ENCODE results near the gene AQP6.
"Not testable (repeated sequence)": the region's sequence is repeated elsewhere in the genome, so short reads cannot be mapped to it uniquely, and the experiment has no call there.

Gene AQP6

GRCh38 chr12:49980501-49981349 is 8.0 kb downstream of the AQP6 start:
- peaks cover 2% of the 10 kb centered on the region for H3K36me3 ChIP-seq (ENCODE audit: insufficient read depth, insufficient read length, low read length)
- no peak for DNase-seq (ENCODE audit: low read depth, low spot score)
- no peak overlapping the region for H3K4me3 ChIP-seq (ENCODE audit: insufficient read length, low read depth)
- H3K27me3 ChIP-seq (ENCODE audit: insufficient read depth, insufficient read length), result no peaks in the 10 kb centered on the region
- H3K4me1 ChIP-seq (ENCODE audit: insufficient read depth, insufficient read length), result peaks cover 23% of the 10 kb centered on the region
- H3K9me3 ChIP-seq (ENCODE audit: insufficient read depth, low read length), result no peaks in the 10 kb centered on the region
- no peak for TF ChIP-seq SUZ12 (IDR thresholded peaks at IDR 0.05; ENCODE audit: extremely low read depth, insufficient read depth, insufficient read length)
- TF ChIP-seq YY1 (IDR thresholded peaks at IDR 0.05; ENCODE audit: insufficient read depth, insufficient read length), result no peak
- no peak for TF ChIP-seq ZNF274 (IDR thresholded peaks at IDR 0.05; ENCODE audit: low read depth, low read length)
- no peak overlapping the region for H3K9ac ChIP-seq (ENCODE audit: insufficient read length, low read depth)

DNA sequence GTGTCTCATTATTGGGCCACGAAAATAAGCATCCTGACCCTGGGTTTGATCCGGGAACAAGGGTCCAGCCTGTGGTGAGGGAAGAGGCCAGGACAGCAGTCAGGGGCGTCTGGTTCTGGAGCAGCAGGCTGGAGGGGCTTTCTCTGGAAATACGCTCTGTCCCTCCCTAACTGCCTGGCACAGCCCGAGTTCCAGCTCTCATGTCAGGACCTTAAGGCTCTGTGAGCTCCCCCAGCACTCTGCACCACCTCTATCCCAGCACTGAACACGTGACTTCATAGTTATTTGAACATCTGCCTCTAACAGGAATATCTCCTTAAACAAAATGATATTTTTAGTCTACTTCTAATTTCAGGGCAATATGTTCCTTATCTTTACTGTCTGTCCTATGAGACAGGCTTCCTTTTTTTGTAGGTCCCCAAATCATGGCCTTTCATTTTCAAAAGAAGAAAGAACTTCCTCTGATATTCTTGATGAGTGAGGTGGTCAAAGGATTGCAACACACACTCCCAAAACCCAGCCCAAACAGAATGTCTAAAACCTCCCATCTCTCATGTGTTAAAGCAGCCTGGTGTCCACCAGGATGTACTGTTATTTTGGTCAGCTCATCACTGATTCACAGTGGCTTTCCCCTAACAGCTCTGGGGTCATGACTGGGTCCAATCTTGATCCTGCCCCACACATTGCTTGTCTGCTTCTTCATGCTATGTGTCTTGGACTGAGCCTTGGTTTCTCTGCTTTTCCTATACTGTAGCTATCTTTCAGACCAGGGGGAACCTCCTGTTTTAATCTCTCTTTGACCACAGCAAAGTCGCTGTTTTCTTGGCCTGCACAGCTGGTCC is 9.7 kb downstream of the AQP6 start:
- no peaks in the 10 kb centered on the region for H3K27me3 ChIP-seq (ENCODE audit: insufficient read depth, insufficient read length)
- no peak overlapping the region for H3K4me3 ChIP-seq (ENCODE audit: insufficient read length, low read depth)
- no peak overlapping the region for H3K9ac ChIP-seq (ENCODE audit: insufficient read length, low read depth)
- no peaks in the 10 kb centered on the region for H3K9me3 ChIP-seq (ENCODE audit: insufficient read depth, low read length)
- peaks cover 13% of the 10 kb centered on the region for H3K36me3 ChIP-seq (ENCODE audit: insufficient read depth, insufficient read length, low read length)
- DNase-seq (ENCODE audit: low read depth, low spot score), result no peak
- TF ChIP-seq SUZ12 (IDR thresholded peaks at IDR 0.05; ENCODE audit: extremely low read depth, insufficient read depth, insufficient read length) (no peak), ZNF274 (IDR thresholded peaks at IDR 0.05; ENCODE audit: low read depth, low read length) (no peak), YY1 (IDR thresholded peaks at IDR 0.05; ENCODE audit: insufficient read depth, insufficient read length) (no peak)
- peaks cover 23% of the 10 kb centered on the region for H3K4me1 ChIP-seq (ENCODE audit: insufficient read depth, insufficient read length)

DNA sequence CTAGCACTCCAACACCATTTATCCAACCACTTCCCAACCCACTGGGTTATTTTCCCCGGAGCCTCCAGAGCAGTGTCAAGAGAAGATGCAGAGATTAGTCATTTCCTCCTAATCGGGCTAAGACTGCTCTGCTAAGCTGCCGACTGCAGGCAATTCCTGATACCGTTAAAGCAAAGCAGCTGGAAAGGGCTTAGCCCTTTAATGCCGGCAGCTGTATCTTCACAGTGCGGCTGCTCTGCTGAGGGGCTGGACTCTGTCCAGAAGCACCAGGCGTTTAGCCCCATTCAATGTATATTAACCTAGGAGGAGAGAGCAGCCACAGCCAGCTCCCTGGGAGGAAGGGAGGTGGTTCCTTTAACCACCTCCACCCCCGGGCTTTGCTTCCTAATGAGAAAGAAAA is 11.1 kb downstream of the AQP6 start:
- Histone ChIP-seq H3K4me1 (ENCODE audit: insufficient read depth, insufficient read length) (peaks cover 23% of the 10 kb centered on the region), H3K27me3 (ENCODE audit: insufficient read depth, insufficient read length) (no peaks in the 10 kb centered on the region), H3K4me3 (ENCODE audit: insufficient read length, low read depth) (no peak overlapping the region), H3K36me3 (ENCODE audit: insufficient read depth, insufficient read length, low read length) (peaks cover 27% of the 10 kb centered on the region), H3K9ac (ENCODE audit: insufficient read length, low read depth) (no peak overlapping the region), H3K9me3 (ENCODE audit: insufficient read depth, low read length) (no peaks in the 10 kb centered on the region)
- TF ChIP-seq ZNF274 (IDR thresholded peaks at IDR 0.05; ENCODE audit: low read depth, low read length) (no peak), SUZ12 (IDR thresholded peaks at IDR 0.05; ENCODE audit: extremely low read depth, insufficient read depth, insufficient read length) (no peak)
- no peak for DNase-seq (ENCODE audit: low read depth, low spot score)

GRCh38 chr12:49984476-49985359 is 12.0 kb downstream of the AQP6 start:
- H3K4me1 ChIP-seq (ENCODE audit: insufficient read depth, insufficient read length), result peaks cover 18% of the 10 kb centered on the region
- no peak for TF ChIP-seq YY1 (IDR thresholded peaks at IDR 0.05; ENCODE audit: insufficient read depth, insufficient read length)
- TF ChIP-seq SUZ12 (IDR thresholded peaks at IDR 0.05; ENCODE audit: extremely low read depth, insufficient read depth, insufficient read length), result no peak
- TF ChIP-seq ZNF274 (IDR thresholded peaks at IDR 0.05; ENCODE audit: low read depth, low read length), result no peak
- no peak overlapping the region for H3K4me3 ChIP-seq (ENCODE audit: insufficient read length, low read depth)
- no peaks in the 10 kb centered on the region for H3K9me3 ChIP-seq (ENCODE audit: insufficient read depth, low read length)
- peaks cover 34% of the 10 kb centered on the region for H3K36me3 ChIP-seq (ENCODE audit: insufficient read depth, insufficient read length, low read length)
- no peaks in the 10 kb centered on the region for H3K27me3 ChIP-seq (ENCODE audit: insufficient read depth, insufficient read length)
- DNase-seq (ENCODE audit: low read depth, low spot score), result no peak
- H3K9ac ChIP-seq (ENCODE audit: insufficient read length, low read depth), result no peak overlapping the region

GRCh38 chr12:49985981-49986380 is 13.2 kb downstream of the AQP6 start:
- Histone ChIP-seq H3K4me3 (ENCODE audit: insufficient read length, low read depth) (no peak overlapping the region), H3K9ac (ENCODE audit: insufficient read length, low read depth) (no peak overlapping the region), H3K9me3 (ENCODE audit: insufficient read depth, low read length) (no peaks in the 10 kb centered on the region), H3K4me1 (ENCODE audit: insufficient read depth, insufficient read length) (peaks cover 15% of the 10 kb centered on the region), H3K36me3 (ENCODE audit: insufficient read depth, insufficient read length, low read length) (peaks cover 46% of the 10 kb centered on the region), H3K27me3 (ENCODE audit: insufficient read depth, insufficient read length) (no peaks in the 10 kb centered on the region)
- DNase-seq (ENCODE audit: low read depth, low spot score), result no peak
- TF ChIP-seq ZNF274 (IDR thresholded peaks at IDR 0.05; ENCODE audit: low read depth, low read length), result no peak
- TF ChIP-seq SUZ12 (IDR thresholded peaks at IDR 0.05; ENCODE audit: extremely low read depth, insufficient read depth, insufficient read length), result no peak
- no peak for TF ChIP-seq YY1 (IDR thresholded peaks at IDR 0.05; ENCODE audit: insufficient read depth, insufficient read length)

- Histone ChIP-seq H3K4me1 (ENCODE audit: insufficient read depth, insufficient read length) (peaks cover 15% of the 10 kb centered on the region), H3K36me3 (ENCODE audit: insufficient read depth, insufficient read length, low read length) (peaks cover 49% of the 10 kb centered on the region)
- H3K27me3 ChIP-seq (ENCODE audit: insufficient read depth, insufficient read length); H3K9me3 ChIP-seq (ENCODE audit: insufficient read depth, low read length); H3K4me3 ChIP-seq (ENCODE audit: insufficient read length, low read depth); DNase-seq (ENCODE audit: low read depth, low spot score); H3K9ac ChIP-seq (ENCODE audit: insufficient read length, low read depth): not testable (repeated sequence)
Measured at GRCh38 chr12:49986476-49986875, 13.7 kb downstream of the AQP6 start.
